Esophagus muscularis mucosa (tissue), 4 donors: ENCODE results near the gene CD8B. TPM values are rescaled to one million over a fixed set of nuclear protein-coding genes. Genes with fewer than 3 reads are reported as not detected.

ENCODE experiments used
- DNase-seq: peaks from one replicate; pipeline ENCODE4 v3.0.0-alpha.2; 2017; ENCODE audit errors: extremely low spot score
- H3K27ac ChIP-seq, 4 donors: fragments of 200-600 bp; sonication (generic); replicated peaks in 1 of 4; 1 replicate in 3 of 4; 2 replicates in 1 of 4; pipeline ENCODE4 v1.5.1; 2016 to 2019; ENCODE audit warnings: mild to moderate bottlenecking in 1 of 4
- H3K27me3 ChIP-seq, 4 donors: fragments of 200-600 bp; sonication (generic); one replicate each; pipeline versions ENCODE4 v1.5.1 to v1.6.0; 2016 to 2019
- H3K36me3 ChIP-seq, 4 donors: fragments of 200-600 bp; sonication (generic); one replicate each; pipeline ENCODE4 v1.5.1; 2016 to 2019
- H3K4me1 ChIP-seq, 4 donors: fragments of 200-600 bp; sonication (generic); one replicate each; pipeline ENCODE4 v1.5.1; 2016 to 2019
- H3K4me3 ChIP-seq, 4 donors: fragments of 200-600 bp; sonication (generic); 1 replicate in 2 of 4; 2 replicates in 2 of 4; pipeline ENCODE4 v1.5.1; 2016 to 2019; ENCODE audit warnings: mild to moderate bottlenecking in 4 of 4, moderate library complexity in 1 of 4
- H3K9me3 ChIP-seq, 4 donors: fragments of 200-600 bp; sonication (generic); 1 replicate in 3 of 4; 2 replicates in 1 of 4; pipeline ENCODE4 v1.5.1; 2016 to 2019
- EP300 ChIP-seq: sonication (generic); formaldehyde crosslinking; IDR thresholded peaks from one replicate; pipeline ENCODE4 v1.6.1; 2017; ENCODE audit warnings: antibody characterized with exemption
- POLR2A ChIP-seq: fragments of 450-650 bp; IDR thresholded peaks from one replicate; pipeline ENCODE4 v1.6.1; 2017; ENCODE audit warnings: antibody characterized with exemption, moderate library complexity, mild to moderate bottlenecking, low read depth
- POLR2AphosphoS5 ChIP-seq, 2 donors: sonication (generic); formaldehyde crosslinking; IDR thresholded peaks; one replicate each; pipeline ENCODE4 v1.6.1; 2017; ENCODE audit warnings: antibody characterized with exemption in 2 of 2
- WGBS: methylation state at CpG from one replicate; pipeline ENCODE4 v1.1.5; 2018; 5-methylcytosine and 5-hydroxymethylcytosine counted together
- intact Hi-C: fragments of 100-400 bp; cut with DNase I; formaldehyde crosslinking; loops from one replicate; pipeline ENCODE4 v1.15.1; 2023
- total RNA-seq, 4 donors: library from RNA; depleted of rRNA; stranded (reverse); fragments of >200 nt; gene quantifications; one replicate each; pipeline versions ENCODE4 v1.1.0 to v1.2.1, GENCODE V29; 2016
- TF ChIP-seq, protein P1 (sequence below), 3 experiments: fragments of 200-600 bp in 2 of 3; fragments of 450-650 bp in 1 of 3; sonication (generic) in 2 of 3; IDR thresholded peaks; one replicate each; pipeline ENCODE4 v1.5.1; 2017 to 2019; ENCODE audit warnings: antibody characterized with exemption in 3 of 3, mild to moderate bottlenecking in 2 of 3, moderate library complexity in 1 of 3

The CD8B gene
- total RNA-seq, 4 donors from 2014 or later: 0.65 to 4.3 (median 2.0) TPM; not detected in 1

DNA sequence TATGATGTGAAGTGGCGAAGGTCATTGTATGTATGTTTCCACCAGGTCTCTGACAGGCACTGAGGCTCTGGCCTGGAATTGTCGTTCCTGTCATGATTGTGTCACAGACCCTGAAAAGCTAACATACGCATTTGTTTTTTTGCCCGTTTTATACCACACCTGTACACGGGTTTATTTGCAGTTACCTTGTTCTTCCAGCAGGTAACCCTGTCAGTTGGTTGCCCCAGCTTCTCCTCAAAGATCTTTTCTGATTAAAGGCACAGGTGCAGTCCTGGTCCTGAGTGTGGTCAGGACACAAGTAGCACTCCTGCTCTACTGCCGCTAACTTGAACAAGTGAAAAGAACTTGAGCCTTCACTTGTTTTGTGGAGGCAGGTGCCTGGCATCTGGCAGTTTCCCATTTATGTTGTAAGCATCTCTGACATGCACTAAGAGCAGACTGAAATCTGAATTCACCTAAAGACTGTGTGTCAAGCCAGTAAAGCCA is 90.8 kb downstream of the CD8B start:
- peaks cover 35 to 91% (median 63%) of the 10 kb centered on the region in 4 donors for H3K36me3 ChIP-seq
- no peak for DNase-seq
- no peak overlapping the region for H3K4me3 ChIP-seq
- TF ChIP-seq POLR2A: no peak
- no peak for TF ChIP-seq POLR2AphosphoS5 (IDR thresholded peaks at IDR 0.05)
- TF ChIP-seq, protein P1, sequence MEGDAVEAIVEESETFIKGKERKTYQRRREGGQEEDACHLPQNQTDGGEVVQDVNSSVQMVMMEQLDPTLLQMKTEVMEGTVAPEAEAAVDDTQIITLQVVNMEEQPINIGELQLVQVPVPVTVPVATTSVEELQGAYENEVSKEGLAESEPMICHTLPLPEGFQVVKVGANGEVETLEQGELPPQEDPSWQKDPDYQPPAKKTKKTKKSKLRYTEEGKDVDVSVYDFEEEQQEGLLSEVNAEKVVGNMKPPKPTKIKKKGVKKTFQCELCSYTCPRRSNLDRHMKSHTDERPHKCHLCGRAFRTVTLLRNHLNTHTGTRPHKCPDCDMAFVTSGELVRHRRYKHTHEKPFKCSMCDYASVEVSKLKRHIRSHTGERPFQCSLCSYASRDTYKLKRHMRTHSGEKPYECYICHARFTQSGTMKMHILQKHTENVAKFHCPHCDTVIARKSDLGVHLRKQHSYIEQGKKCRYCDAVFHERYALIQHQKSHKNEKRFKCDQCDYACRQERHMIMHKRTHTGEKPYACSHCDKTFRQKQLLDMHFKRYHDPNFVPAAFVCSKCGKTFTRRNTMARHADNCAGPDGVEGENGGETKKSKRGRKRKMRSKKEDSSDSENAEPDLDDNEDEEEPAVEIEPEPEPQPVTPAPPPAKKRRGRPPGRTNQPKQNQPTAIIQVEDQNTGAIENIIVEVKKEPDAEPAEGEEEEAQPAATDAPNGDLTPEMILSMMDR (IDR thresholded peaks at IDR 0.05): no peak
- TF ChIP-seq EP300: no peak
- no peaks in the 10 kb centered on the region for H3K27me3 ChIP-seq
- WGBS: 93% methylated on average over 6 of the region's 6 CpGs
- intact Hi-C loops: no loop called here
- peaks cover 6 to 14% (median 9%) of the 10 kb centered on the region in 4 donors for H3K4me1 ChIP-seq
- H3K9me3 ChIP-seq: no peaks in the 10 kb centered on the region
- H3K27ac ChIP-seq: no peak overlapping the region

DNA sequence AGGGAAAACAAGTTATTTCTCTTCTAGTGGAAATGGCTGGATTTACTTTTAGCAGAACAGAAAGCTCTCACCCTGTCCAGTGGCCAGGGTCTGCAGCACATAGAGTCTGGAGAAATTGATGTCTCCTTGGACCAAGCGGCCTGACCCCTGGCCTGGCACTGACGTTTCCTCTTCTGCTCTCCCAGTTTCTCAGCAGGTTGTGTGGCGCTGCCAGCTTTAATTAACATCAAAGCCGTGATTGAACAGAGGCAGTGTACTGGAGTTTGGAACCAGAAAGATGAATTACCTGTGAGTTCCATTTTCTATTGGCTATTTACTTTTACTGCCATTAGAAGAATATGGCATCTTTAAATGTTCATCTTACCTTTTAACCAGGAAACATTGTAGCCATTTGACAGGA is 91.8 kb downstream of the CD8B start:
- Histone ChIP-seq H3K4me3 (no peak overlapping the region), H3K27me3 (no peaks in the 10 kb centered on the region), H3K9me3 (no peaks in the 10 kb centered on the region), H3K4me1 (peaks cover 10 to 19% (median 10%) of the 10 kb centered on the region in 4 donors), H3K27ac (no peak overlapping the region), H3K36me3 (peaks cover 28 to 86% (median 57%) of the 10 kb centered on the region in 4 donors)
- intact Hi-C loops: no loop called here
- 84% methylated on average over 4 of the region's 4 CpGs for WGBS
- DNase-seq: no peak
- TF ChIP-seq POLR2A (no peak), POLR2AphosphoS5 (IDR thresholded peaks at IDR 0.05) (no peak), EP300 (no peak)
- TF ChIP-seq, protein P1 (IDR thresholded peaks at IDR 0.05): no peak

DNA sequence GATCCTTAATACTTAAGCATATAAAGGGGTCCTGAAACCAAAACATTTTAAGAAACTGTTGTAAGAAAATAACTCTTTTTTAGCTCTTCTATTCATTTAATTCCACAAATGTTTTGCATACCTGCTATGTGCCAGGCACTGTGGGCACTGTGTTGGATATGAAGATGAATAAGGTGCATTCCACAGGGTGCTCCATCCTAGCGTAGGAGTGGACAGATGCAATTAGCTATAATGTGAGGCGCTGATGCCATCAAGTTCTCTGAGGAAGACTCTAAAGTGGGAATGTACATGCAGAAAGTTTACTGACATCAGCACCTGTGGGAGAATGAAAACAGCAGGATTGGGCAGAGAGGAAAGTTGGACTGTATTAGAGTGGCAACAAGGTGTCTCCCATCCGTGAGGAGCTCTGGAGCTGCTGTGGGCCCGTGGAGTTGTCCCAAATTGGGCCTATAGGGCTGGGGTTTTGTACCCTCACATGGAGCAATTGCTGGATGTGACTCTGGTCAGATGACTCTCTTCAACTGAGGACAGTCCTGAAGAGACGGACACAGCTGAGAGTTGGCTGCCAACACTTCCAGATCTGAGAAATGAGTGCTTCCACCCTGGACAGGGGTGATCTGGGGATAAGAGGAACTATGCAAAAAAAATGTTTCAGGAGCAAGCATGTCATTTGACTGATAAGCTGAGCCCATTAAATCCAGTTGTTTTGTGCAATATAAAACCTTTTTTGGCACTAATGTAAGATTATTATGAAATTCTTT is 93.3 kb downstream of the CD8B start:
- Histone ChIP-seq H3K4me3 (no peak overlapping the region), H3K4me1 (peaks cover 10 to 27% (median 18%) of the 10 kb centered on the region in 4 donors), H3K27me3 (no peaks in the 10 kb centered on the region), H3K27ac (no peak overlapping the region), H3K9me3 (no peaks in the 10 kb centered on the region), H3K36me3 (peaks cover 19 to 72% (median 47%) of the 10 kb centered on the region in 4 donors)
- TF ChIP-seq EP300: no peak
- TF ChIP-seq, protein P1 (IDR thresholded peaks at IDR 0.05): no peak
- no peak for TF ChIP-seq POLR2A
- TF ChIP-seq POLR2AphosphoS5 (IDR thresholded peaks at IDR 0.05): no peak
- 71% methylated on average over 5 of the region's 5 CpGs for WGBS
- intact Hi-C loops: no loop called here
- DNase-seq: no peak

Other genes starting within 250 kb of the CD8B start
- 10 to 100 TPM; 36.9 to 60.4 (median 46.4) TPM for gene RNF103, start 238.0 kb downstream of the CD8B start, total RNA-seq
- 10 to 100 TPM; 42.1 to 85.1 (median 49.8) TPM for gene RMND5A, start 141.6 kb downstream of the CD8B start, total RNA-seq
- gene CD8A, start 71.0 kb downstream of the CD8B start, total RNA-seq: 1 to 10 TPM in 3 of 4 donors, under 1 TPM in 1; 0.83 to 5.5 (median 1.1) TPM
- 1 to 10 TPM in 2 of 4 donors, under 1 TPM in 2; 0.33 to 1.7 (median 1.0) TPM for gene RGPD1, start 80.2 kb upstream of the CD8B start, total RNA-seq
- 1 to 10 TPM in 3 of 4 donors, under 1 TPM in 1; 0.66 to 4.6 (median 2.7) TPM for gene PLGLB1, start 160.0 kb upstream of the CD8B start, total RNA-seq